WERI-Rb-1 (cell line): ENCODE results near the gene MYL12A.
"Not testable (repeated sequence)": the region's sequence is repeated elsewhere in the genome, so short reads cannot be mapped to it uniquely, and the experiment has no call there.

Experiments
- DNase-seq: peaks from one replicate; pipeline ENCODE4 v3.0.0-alpha.2; 2020
- H3K27ac ChIP-seq: fragments of 250-450 bp; sonication (Bioruptor Pico); 2 replicates; pipeline ENCODE4 v1.5.1; 2020; ENCODE audit warnings: mild to moderate bottlenecking, moderate library complexity
- H3K27me3 ChIP-seq: fragments of 250-450 bp; sonication (Bioruptor Pico); 2 replicates; pipeline ENCODE4 v1.5.1; 2021; ENCODE audit warnings: mild to moderate bottlenecking, low read depth, moderate library complexity; ENCODE audit not compliant: insufficient read depth, severe bottlenecking
- H3K36me3 ChIP-seq: fragments of 250-450 bp; sonication (Bioruptor Pico); 2 replicates; pipeline ENCODE4 v1.5.1; 2020; ENCODE audit warnings: mild to moderate bottlenecking, moderate library complexity
- H3K4me3 ChIP-seq: 2 replicates; pipeline ENCODE4 v1.5.1; 2011; ENCODE audit warnings: low read depth, mild to moderate bottlenecking, control low read depth, low read length
- H3K9me3 ChIP-seq: fragments of 250-450 bp; sonication (Bioruptor Pico); 2 replicates; pipeline ENCODE4 v1.5.1; 2021; ENCODE audit warnings: mild to moderate bottlenecking, moderate library complexity; ENCODE audit not compliant: severe bottlenecking
- CTCF ChIP-seq: IDR thresholded peaks from 2 replicates; pipeline ENCODE4 v1.5.1; 2011; ENCODE audit warnings: low read depth, mild to moderate bottlenecking, control low read depth, inconsistent platforms, low read length

MYL12A gene

GRCh38 chr18:3247240-3248061 lies at the start of gene MYL12A:
MYL12A (plus strand) TSS chr18:3247801; CDS start chr18:3253248, 5,447 bp downstream.
- H3K9me3 ChIP-seq: no peaks in the 10 kb centered on the region
- TF ChIP-seq CTCF: no peak
- H3K27ac ChIP-seq: peak within 1 kb of the TSS; percentile 88
- H3K4me3 ChIP-seq: peak within 1 kb of the TSS; percentile 91
- DNase-seq: peak; percentile 91
- peaks cover 2% of the 10 kb centered on the region; the same call in 1 of the 2 replicates for H3K36me3 ChIP-seq
- H3K27me3 ChIP-seq: no peaks in the 10 kb centered on the region

GRCh38 chr18:3198260-3198860 lies 49.2 kb upstream of the MYL12A start:
- H3K4me3 ChIP-seq, DNase-seq, H3K36me3 ChIP-seq, H3K27ac ChIP-seq, H3K27me3 ChIP-seq, H3K9me3 ChIP-seq: not testable (repeated sequence)

GRCh38 chr18:3199942-3200645 lies 47.5 kb upstream of the MYL12A start:
- H3K4me3 ChIP-seq: no peak overlapping the region
- no peak overlapping the region for H3K27ac ChIP-seq
- H3K27me3 ChIP-seq: no peaks in the 10 kb centered on the region
- DNase-seq: no peak
- H3K9me3 ChIP-seq: no peaks in the 10 kb centered on the region
- no peaks in the 10 kb centered on the region for H3K36me3 ChIP-seq
- TF ChIP-seq CTCF: no peak

- no peak for TF ChIP-seq CTCF
These were observed 42.4 kb upstream of the MYL12A start for GRCh38 chr18:3205239-3205638.

DNA sequence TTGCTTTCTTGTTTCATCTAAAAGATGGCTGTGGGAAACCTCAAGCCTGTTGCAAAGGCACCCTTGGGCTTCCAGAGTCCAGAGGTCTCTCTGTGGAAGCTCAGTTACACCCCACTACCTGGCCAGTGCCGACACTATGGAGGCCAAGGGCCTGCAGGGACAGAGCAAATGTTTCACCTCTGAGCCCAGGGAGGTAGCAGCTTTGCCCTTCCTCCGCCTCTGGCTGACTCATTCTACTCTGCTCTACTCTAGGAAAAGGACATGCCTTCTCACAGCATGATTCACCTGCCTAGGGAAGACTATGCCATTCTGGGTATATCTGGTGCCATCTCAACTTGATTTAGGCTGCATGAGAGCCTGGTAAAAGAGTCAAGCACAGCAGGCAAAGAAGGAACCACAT lies 40.0 kb upstream of the MYL12A start:
- no peaks in the 10 kb centered on the region for H3K27me3 ChIP-seq
- no peaks in the 10 kb centered on the region for H3K36me3 ChIP-seq
- peaks cover 3% of the 10 kb centered on the region for H3K9me3 ChIP-seq
- no peak overlapping the region for H3K27ac ChIP-seq
- no peak for TF ChIP-seq CTCF
- H3K4me3 ChIP-seq: no peak overlapping the region
- no peak for DNase-seq

More at GRCh38 chr18:3205239-3205638, 42.4 kb upstream of the MYL12A start:
- DNase-seq: no peak
- no peak overlapping the region for H3K4me3 ChIP-seq
- no peak overlapping the region for H3K27ac ChIP-seq
- no peaks in the 10 kb centered on the region for H3K36me3 ChIP-seq
- no peaks in the 10 kb centered on the region for H3K27me3 ChIP-seq
- H3K9me3 ChIP-seq: peaks cover 3% of the 10 kb centered on the region

DNA sequence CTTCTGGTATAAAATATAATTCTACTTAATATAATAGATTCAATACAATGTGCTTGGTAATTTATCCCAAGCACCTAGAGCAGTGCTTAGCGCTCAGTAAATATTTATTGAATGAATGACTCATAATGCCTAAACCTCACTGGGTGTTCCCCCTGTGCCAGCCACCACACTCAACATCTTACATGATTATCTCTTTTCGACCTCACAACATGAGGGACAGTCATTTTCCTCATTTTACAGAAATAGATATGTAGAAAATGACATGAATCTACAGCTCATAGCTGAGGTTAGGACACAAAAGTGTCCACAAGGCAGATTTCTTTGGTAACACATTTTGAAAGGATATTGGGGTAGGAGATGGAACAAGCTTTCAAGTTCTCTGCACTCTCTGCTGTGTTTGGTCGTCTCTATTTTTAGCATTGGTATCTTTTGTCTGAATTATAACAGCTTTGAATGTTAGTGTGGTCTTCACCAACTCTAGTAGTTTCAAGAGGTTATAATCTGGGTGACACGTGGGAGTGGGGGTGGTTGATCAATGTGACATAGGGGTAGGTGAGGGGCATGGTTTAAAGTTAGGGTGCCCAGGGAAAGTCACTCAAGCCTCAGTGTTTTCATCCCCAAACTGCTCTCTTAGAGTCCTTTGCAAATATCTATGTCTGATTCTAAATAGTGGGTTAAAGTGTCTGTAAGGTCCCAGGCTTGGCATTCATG lies 37.6 kb upstream of the MYL12A start:
- Histone ChIP-seq H3K4me3 (no peak overlapping the region), H3K9me3 (peaks cover 3% of the 10 kb centered on the region), H3K27me3 (no peaks in the 10 kb centered on the region), H3K36me3 (no peaks in the 10 kb centered on the region; the same call in 1 of the 2 replicates), H3K27ac (no peak overlapping the region)
- DNase-seq: no peak
- no peak for TF ChIP-seq CTCF
